Adrenal gland (tissue), 12 donors: ENCODE data around the gene C21orf91. TPM values are rescaled to one million over a fixed set of nuclear protein-coding genes. Genes with fewer than 3 reads are reported as not detected.

Source experiments
- DNase-seq, 7 donors: peaks; one replicate each; pipeline ENCODE4 v3.0.0-alpha.2; 2019 to 2020
- H3K27ac ChIP-seq, 5 donors: fragments of 200-600 bp; sonication (generic) in 4 of 5; 1 replicate in 3 of 5; 2 replicates in 2 of 5; pipeline versions ENCODE4 v1.5.1 to v1.8.0; 2016 to 2020; ENCODE audit warnings: mild to moderate bottlenecking in 1 of 5
- H3K27me3 ChIP-seq: fragments of 200-600 bp; 2 replicates; pipeline ENCODE4 v1.8.0; 2021
- H3K36me3 ChIP-seq, 2 donors: fragments of 200-600 bp; replicated peaks in 1 of 2; 1 replicate in 1 of 2; 2 replicates in 1 of 2; pipeline versions ENCODE4 v1.5.1 to v1.8.0; 2018 to 2022
- H3K4me1 ChIP-seq, 2 donors: fragments of 200-600 bp; replicated peaks in 1 of 2; 1 replicate in 1 of 2; 2 replicates in 1 of 2; pipeline versions ENCODE4 v1.5.1 to v1.8.0; 2018 to 2021
- H3K4me3 ChIP-seq, 4 donors: fragments of 200-600 bp; sonication (generic) in 3 of 4; one replicate each; pipeline ENCODE4 v1.5.1; 2016 to 2018
- H3K9me3 ChIP-seq, 3 donors: fragments of 200-600 bp; sonication (generic) in 1 of 3; replicated peaks in 1 of 3; 1 replicate in 2 of 3; 2 replicates in 1 of 3; pipeline versions ENCODE4 v1.5.1 to v1.8.0; 2016 to 2021
- POLR2A ChIP-seq, 2 donors: fragments of 450-650 bp; IDR thresholded peaks; one replicate each; pipeline ENCODE4 v1.6.1; 2017; ENCODE audit warnings: antibody characterized with exemption in 2 of 2, mild to moderate bottlenecking in 2 of 2, moderate library complexity in 1 of 2
- WGBS, 4 donors: extraction: QIAGEN DNeasy Blood & Tissue Kit in 2 of 4; methylation state at CpG; one replicate each; pipeline versions ENCODE4 v1.1.5 to v1.1.7; 2013 to 2017; 5-methylcytosine and 5-hydroxymethylcytosine counted together
- intact Hi-C, 2 donors: fragments of 100-400 bp; cut with DNase I; formaldehyde crosslinking; loops; one replicate each; pipeline versions ENCODE4 v1.14.1 to v1.15.0; 2022 to 2023
- polyA plus RNA-seq, 3 donors: library from polyadenylated mRNA; stranded (reverse); fragments of 200-250 nt in 2 of 3; fragments of 350-450 nt in 1 of 3; fragmentation: Illumina TruSeq in 1 of 3; extraction: RNeasy Lipid Tissue Mini Kit (QIAGEN cat#74804) in 1 of 3; gene quantifications; one replicate each; pipeline ENCODE4 v1.2.3, GENCODE V29; 2013 to 2014
- total RNA-seq, 9 donors: library from RNA; depleted of rRNA in 4 of 9; stranded (reverse); fragments of >200 nt in 4 of 9; fragments of 120-200 nt in 1 of 9; fragmentation: NEBNext Ultra II Directional in 1 of 9; extraction: Animal tissue kit (Norgen Biotek cat#: 25700) in 1 of 9; gene quantifications; one replicate each; pipeline versions ENCODE4 v1.1.0 to v1.2.4, GENCODE V29; 2013 to 2023
- TF ChIP-seq, protein P1 (sequence below), 6 experiments: fragments of 450-650 bp in 4 of 6; fragments of 200-600 bp in 2 of 6; sonication (generic) in 1 of 6; IDR thresholded peaks; 1 replicate in 5 of 6; 2 replicates in 1 of 6; pipeline versions ENCODE4 v1.5.1 to v1.8.0; 2016 to 2021; ENCODE audit warnings: antibody characterized with exemption in 6 of 6, mild to moderate bottlenecking in 2 of 6, moderate library complexity in 1 of 6
- donor health status: healthy with polysubstance abuse.
- donor health status: Bipolar disorder and iron deficiency.
- donor health status: DM: yes; HTN: yes; CAD: no.
- donor health status: DM: no; HTN: no; CAD: no.
- donor health status: DM: no; HTN: no; CAD: no.
- donor health status: DM: yes; HTN: yes; CAD: no.

The C21orf91 gene
- total and polyA plus RNA-seq, 12 donors: 1.9 to 19.1 (median 9.5) TPM

DNA sequence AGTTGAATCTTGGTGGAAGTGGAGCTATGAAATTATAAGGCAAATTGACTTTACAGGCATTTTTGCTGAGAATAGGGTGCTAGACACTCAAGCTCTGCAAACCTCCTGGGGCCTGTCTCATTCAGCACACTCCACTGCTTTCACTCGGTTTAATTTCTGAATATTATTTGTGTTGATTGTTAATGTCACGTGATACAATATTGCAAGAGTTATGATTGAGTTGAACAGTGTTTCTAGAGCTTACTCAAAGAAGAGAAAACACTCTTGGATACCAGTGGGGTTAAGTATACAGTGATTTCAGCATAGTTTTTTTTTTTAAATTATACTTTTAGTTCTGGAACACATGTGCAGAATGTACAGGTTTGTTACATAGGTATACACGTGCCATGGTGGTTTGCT lies 49.7 kb downstream of the C21orf91 start:
- no peak for TF ChIP-seq POLR2A (IDR thresholded peaks at IDR 0.05)
- TF ChIP-seq, protein P1, sequence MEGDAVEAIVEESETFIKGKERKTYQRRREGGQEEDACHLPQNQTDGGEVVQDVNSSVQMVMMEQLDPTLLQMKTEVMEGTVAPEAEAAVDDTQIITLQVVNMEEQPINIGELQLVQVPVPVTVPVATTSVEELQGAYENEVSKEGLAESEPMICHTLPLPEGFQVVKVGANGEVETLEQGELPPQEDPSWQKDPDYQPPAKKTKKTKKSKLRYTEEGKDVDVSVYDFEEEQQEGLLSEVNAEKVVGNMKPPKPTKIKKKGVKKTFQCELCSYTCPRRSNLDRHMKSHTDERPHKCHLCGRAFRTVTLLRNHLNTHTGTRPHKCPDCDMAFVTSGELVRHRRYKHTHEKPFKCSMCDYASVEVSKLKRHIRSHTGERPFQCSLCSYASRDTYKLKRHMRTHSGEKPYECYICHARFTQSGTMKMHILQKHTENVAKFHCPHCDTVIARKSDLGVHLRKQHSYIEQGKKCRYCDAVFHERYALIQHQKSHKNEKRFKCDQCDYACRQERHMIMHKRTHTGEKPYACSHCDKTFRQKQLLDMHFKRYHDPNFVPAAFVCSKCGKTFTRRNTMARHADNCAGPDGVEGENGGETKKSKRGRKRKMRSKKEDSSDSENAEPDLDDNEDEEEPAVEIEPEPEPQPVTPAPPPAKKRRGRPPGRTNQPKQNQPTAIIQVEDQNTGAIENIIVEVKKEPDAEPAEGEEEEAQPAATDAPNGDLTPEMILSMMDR (IDR thresholded peaks at IDR 0.05): no peak
- Histone ChIP-seq H3K27me3 (no peaks in the 10 kb centered on the region), H3K9me3 (no peaks in the 10 kb centered on the region), H3K4me3 (no peak overlapping the region), H3K4me1 (no peaks in the 10 kb centered on the region), H3K27ac (no peak overlapping the region), H3K36me3 (no peaks in the 10 kb centered on the region)
- WGBS, 4 donors: 85 to 90% (median 88%) methylated on average over 3 of the region's 3 CpGs
- intact Hi-C loops: no loop called here
- DNase-seq: no peak

DNA sequence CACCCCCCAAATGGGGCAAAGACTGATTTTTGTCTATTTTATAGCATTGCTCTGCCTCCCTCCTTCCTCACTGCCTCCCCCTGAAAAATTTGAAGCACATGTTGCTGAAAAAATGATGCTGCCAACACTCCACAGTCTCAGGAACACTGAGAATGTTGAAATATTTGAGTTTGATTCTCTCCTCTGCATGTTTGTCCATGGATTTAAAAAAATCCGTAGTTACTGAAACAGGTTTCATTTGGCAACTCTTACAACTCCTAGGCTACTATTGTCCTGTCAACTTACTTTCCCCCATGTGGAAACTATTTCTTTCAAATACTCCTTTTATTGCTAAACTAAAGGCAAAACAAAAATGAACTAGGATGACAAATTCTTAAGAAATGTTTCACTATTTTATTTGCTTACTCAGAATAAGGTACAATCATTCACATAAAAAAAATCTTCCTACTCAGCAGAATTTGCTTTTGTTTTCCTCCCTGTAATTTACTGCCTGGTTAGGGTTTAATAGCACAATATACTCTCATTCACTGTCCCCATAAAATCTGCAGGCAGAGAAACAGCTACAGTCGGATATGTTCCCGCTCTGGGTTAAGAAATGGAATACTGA lies 50.2 kb downstream of the C21orf91 start:
- WGBS, 4 donors: 71 to 88% (median 79%) methylated on average over 3 of the region's 3 CpGs
- no peak for DNase-seq
- H3K36me3 ChIP-seq: no peaks in the 10 kb centered on the region
- H3K27ac ChIP-seq: no peak overlapping the region
- H3K4me1 ChIP-seq: no peaks in the 10 kb centered on the region
- no peaks in the 10 kb centered on the region for H3K27me3 ChIP-seq
- H3K4me3 ChIP-seq: no peak overlapping the region
- intact Hi-C loops: no loop called here
- TF ChIP-seq, protein P1 (IDR thresholded peaks at IDR 0.05): no peak
- no peak for TF ChIP-seq POLR2A (IDR thresholded peaks at IDR 0.05)
- H3K9me3 ChIP-seq: no peaks in the 10 kb centered on the region

DNA sequence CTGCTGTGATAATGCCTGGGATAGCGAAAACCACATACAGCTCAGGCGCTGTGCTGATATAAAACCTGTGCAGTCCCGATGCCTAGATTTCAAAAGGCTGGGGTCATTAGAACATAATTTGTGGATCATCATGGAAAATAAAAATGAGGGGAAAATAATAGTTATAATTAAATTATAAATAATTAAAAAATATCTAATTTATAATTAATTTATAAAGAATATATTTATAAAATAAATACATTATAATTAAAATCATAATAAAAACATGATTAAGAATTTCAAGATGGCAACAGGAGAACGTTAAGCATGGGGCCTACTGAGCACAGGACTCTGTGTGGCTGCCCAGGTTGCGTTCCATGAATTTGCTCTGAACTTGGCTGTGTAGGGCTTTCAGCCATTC lies 53.9 kb downstream of the C21orf91 start:
- Histone ChIP-seq H3K4me3 (no peak overlapping the region), H3K27me3 (no peaks in the 10 kb centered on the region), H3K9me3 (no peaks in the 10 kb centered on the region), H3K27ac (no peak overlapping the region), H3K4me1 (no peaks in the 10 kb centered on the region), H3K36me3 (no peaks in the 10 kb centered on the region)
- TF ChIP-seq, protein P1 (IDR thresholded peaks at IDR 0.05): no peak
- TF ChIP-seq POLR2A (IDR thresholded peaks at IDR 0.05): no peak
- WGBS, 4 donors: 89 to 97% (median 93%) methylated on average over 5 of the region's 5 CpGs
- intact Hi-C loops: no loop called here
- DNase-seq: no peak

DNA sequence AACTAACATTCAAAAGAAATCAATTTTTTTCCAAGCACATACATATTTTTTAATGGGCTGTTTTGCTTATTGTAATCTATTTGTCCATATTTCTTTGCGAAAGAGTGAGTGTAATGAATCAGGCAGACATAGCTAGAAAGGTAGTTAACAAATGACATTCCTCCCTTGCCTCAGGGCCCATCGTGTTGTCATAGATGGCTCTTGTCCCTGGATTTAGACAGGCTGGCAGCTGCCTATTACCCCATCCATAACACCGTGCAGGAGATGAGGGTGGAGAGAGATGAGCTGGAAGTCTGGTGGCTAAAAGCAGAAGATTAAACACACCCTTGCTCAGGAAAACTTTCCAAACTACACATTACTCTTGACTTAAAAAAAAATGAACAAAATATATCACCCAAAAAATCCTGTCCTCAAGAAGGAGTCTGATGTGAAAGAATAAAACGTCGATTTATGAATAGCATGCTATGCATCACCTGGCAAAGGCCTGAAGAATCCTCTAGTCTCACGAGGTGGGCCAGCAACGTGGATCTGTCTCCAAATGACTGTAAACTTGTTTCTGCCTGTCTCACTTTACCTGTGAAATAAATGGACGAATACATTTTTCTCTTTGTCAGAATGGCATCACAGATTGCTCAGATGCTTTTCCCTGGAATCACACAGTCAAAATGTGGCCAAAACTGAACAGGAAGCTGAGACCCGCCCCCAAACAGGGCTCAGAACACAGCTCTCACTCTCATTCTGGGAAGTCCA lies 55.7 kb downstream of the C21orf91 start:
- Histone ChIP-seq H3K9me3 (no peaks in the 10 kb centered on the region), H3K27ac (no peak overlapping the region), H3K36me3 (no peaks in the 10 kb centered on the region), H3K27me3 (no peaks in the 10 kb centered on the region), H3K4me1 (no peaks in the 10 kb centered on the region), H3K4me3 (no peak overlapping the region)
- intact Hi-C loops: no loop called here
- WGBS, 4 donors: 83 to 90% (median 85%) methylated on average over 9 of the region's 9 CpGs
- TF ChIP-seq, protein P1 (IDR thresholded peaks at IDR 0.05): no peak
- DNase-seq: no peak
